SU-DHL-6 (cell line): Measurements from ENCODE around the gene MNX1.

Experiments used
- H2AFZ ChIP-seq: fragments of 200-600 bp; sonication (generic); 2 replicates; pipeline ENCODE4 v1.6.1; 2014; ENCODE audit warnings: low read depth, mild to moderate bottlenecking, moderate library complexity, mixed read lengths, antibody characterized with exemption, low read length; ENCODE audit not compliant: severe bottlenecking
- H3F3A ChIP-seq: fragments of 200-600 bp; shearing (Covaris generic); 2 replicates; pipeline ENCODE4 v1.6.0; 2016; ENCODE audit warnings: antibody characterized with exemption, mild to moderate bottlenecking; ENCODE audit not compliant: insufficient read depth
- H3K27ac ChIP-seq: fragments of 200-600 bp; sonication (generic); 2 replicates; pipeline ENCODE4 v1.5.1; 2016; ENCODE audit warnings: low read depth, mild to moderate bottlenecking, low read length, moderate library complexity, mixed read lengths
- H3K27me3 ChIP-seq: fragments of 200-600 bp; sonication (generic), shearing (Covaris generic); 2 replicates; pipeline ENCODE4 v1.6.0; 2014; ENCODE audit warnings: mild to moderate bottlenecking, low read length
- H3K36me3 ChIP-seq: fragments of 200-600 bp; sonication (generic); 2 replicates; pipeline ENCODE4 v1.6.1; 2014; ENCODE audit warnings: mild to moderate bottlenecking, low read length, mixed read lengths
- H3K4me2 ChIP-seq: fragments of 300-600, 200-600 bp; shearing (Covaris generic), sonication (generic); 2 replicates; pipeline ENCODE4 v1.6.0; 2014; ENCODE audit warnings: low read length, low read depth, mild to moderate bottlenecking; ENCODE audit not compliant: poor library complexity, severe bottlenecking
- H3K4me3 ChIP-seq: fragments of 200-600 bp; sonication (generic); 2 replicates; pipeline ENCODE4 v1.5.1; 2014; ENCODE audit warnings: antibody characterized with exemption, low read length, mild to moderate bottlenecking, mixed read lengths; ENCODE audit not compliant: insufficient read depth, poor library complexity, severe bottlenecking
- H3K79me2 ChIP-seq: fragments of 200-600 bp; sonication (generic); 2 replicates; pipeline ENCODE4 v1.6.1; 2014; ENCODE audit warnings: mild to moderate bottlenecking, low read length, moderate library complexity; ENCODE audit not compliant: insufficient read depth
- H3K9ac ChIP-seq: fragments of 200-600 bp; sonication (generic); 2 replicates; pipeline ENCODE4 v1.7.0; 2014; ENCODE audit warnings: mild to moderate bottlenecking, low read length
- H3K9me2 ChIP-seq: fragments of 200-600 bp; sonication (generic); replicated peaks from 2 replicates; pipeline ENCODE4 v1.6.1; 2014; ENCODE audit warnings: low read length; ENCODE audit not compliant: insufficient read depth
- H3K9me3 ChIP-seq: fragments of 200-600 bp; sonication (generic); 2 replicates; pipeline ENCODE4 v1.6.1; 2014; ENCODE audit warnings: low read length, mixed read lengths; ENCODE audit not compliant: insufficient read depth
- H4K20me1 ChIP-seq: fragments of 200-600 bp; sonication (generic); 2 replicates; pipeline ENCODE4 v1.6.1; 2014; ENCODE audit warnings: low read depth, mild to moderate bottlenecking, antibody characterized with exemption, low read length, moderate library complexity, mixed read lengths
- EZH2phosphoT487 ChIP-seq: fragments of 200-600 bp; sonication (generic), shearing (Covaris generic); conservative IDR thresholded peaks from 2 replicates; pipeline ENCODE4 v1.6.1; 2018; ENCODE audit warnings: mild to moderate bottlenecking, antibody characterized with exemption, low read length, moderate library complexity, mixed read lengths
- TF ChIP-seq, protein P1 (sequence below): fragments of 200-600 bp; sonication (generic); IDR thresholded peaks from one replicate; pipeline ENCODE4 v1.5.1; 2017; ENCODE audit warnings: antibody characterized with exemption, mild to moderate bottlenecking, low read length, moderate library complexity; ENCODE audit not compliant: insufficient read depth, poor library complexity, severe bottlenecking

MNX1 gene

DNA sequence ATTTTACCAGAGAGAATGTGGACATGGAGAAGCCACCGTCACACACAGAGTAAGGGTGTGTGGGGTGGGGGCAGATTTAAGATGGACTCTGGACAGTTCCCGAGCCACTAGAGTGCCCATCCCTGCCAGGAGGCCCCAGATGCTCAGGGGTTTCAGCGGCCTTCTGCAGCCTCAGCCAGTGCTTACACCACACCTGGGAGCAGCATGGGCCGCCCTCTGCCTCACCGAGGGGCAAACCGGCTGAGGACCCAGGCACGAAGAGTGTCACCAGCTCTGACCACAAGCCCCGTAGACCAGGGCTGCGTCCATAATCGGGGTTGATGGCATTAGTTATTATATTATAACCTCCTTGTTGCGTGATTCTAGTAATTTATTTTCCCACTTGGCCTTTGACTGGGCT is 6.7 kb upstream of the MNX1 start:
- H3K4me3 ChIP-seq: no peak overlapping the region
- H3K27ac ChIP-seq: no peak overlapping the region
- H4K20me1 ChIP-seq: no peaks in the 10 kb centered on the region
- no peak overlapping the region for H2AFZ ChIP-seq
- H3K27me3 ChIP-seq: no peaks in the 10 kb centered on the region
- H3K79me2 ChIP-seq: no peaks in the 10 kb centered on the region
- TF ChIP-seq, protein P1, sequence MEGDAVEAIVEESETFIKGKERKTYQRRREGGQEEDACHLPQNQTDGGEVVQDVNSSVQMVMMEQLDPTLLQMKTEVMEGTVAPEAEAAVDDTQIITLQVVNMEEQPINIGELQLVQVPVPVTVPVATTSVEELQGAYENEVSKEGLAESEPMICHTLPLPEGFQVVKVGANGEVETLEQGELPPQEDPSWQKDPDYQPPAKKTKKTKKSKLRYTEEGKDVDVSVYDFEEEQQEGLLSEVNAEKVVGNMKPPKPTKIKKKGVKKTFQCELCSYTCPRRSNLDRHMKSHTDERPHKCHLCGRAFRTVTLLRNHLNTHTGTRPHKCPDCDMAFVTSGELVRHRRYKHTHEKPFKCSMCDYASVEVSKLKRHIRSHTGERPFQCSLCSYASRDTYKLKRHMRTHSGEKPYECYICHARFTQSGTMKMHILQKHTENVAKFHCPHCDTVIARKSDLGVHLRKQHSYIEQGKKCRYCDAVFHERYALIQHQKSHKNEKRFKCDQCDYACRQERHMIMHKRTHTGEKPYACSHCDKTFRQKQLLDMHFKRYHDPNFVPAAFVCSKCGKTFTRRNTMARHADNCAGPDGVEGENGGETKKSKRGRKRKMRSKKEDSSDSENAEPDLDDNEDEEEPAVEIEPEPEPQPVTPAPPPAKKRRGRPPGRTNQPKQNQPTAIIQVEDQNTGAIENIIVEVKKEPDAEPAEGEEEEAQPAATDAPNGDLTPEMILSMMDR: no peak
- TF ChIP-seq EZH2phosphoT487: no peak
- no peaks in the 10 kb centered on the region for H3K36me3 ChIP-seq
- H3F3A ChIP-seq: no peaks in the 10 kb centered on the region
- H3K9me2 ChIP-seq: no peaks in the 10 kb centered on the region
- H3K9me3 ChIP-seq: no peaks in the 10 kb centered on the region
- H3K4me2 ChIP-seq: no peak overlapping the region
- no peak overlapping the region for H3K9ac ChIP-seq

- no peaks in the 10 kb centered on the region for H3F3A ChIP-seq
- TF ChIP-seq, protein P1: no peak
- TF ChIP-seq EZH2phosphoT487: no peak
- H3K4me2 ChIP-seq: no peak overlapping the region
- H3K9me3 ChIP-seq: no peaks in the 10 kb centered on the region
- no peak overlapping the region for H2AFZ ChIP-seq
- H3K27ac ChIP-seq: no peak overlapping the region
- H3K79me2 ChIP-seq: no peaks in the 10 kb centered on the region
- no peaks in the 10 kb centered on the region for H4K20me1 ChIP-seq
- H3K4me3 ChIP-seq: no peak overlapping the region
- H3K27me3 ChIP-seq: no peaks in the 10 kb centered on the region
- no peak overlapping the region for H3K9ac ChIP-seq
- no peaks in the 10 kb centered on the region for H3K9me2 ChIP-seq
- no peaks in the 10 kb centered on the region for H3K36me3 ChIP-seq
These were observed 6.0 kb upstream of the MNX1 start for GRCh38 chr7:157016352-157017041.

DNA sequence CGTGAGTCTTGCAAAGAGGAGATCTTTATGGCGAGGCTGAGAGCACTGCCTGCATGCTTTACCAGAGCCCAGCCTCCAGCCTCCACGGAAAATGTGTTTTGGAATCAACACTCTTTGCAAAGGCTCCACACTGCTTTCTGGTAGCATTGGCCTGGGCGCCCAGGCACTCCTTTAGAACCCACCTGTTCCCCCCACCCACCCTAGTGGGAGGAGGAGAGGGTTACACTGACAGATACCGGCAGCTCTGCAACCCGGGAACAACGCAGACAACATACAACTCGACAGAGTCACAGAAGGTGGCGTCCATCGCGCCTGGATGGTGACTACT is 5.5 kb upstream of the MNX1 start:
- no peaks in the 10 kb centered on the region for H3K9me3 ChIP-seq
- no peaks in the 10 kb centered on the region for H3K79me2 ChIP-seq
- H3K9ac ChIP-seq: no peak overlapping the region
- H2AFZ ChIP-seq: no peak overlapping the region
- no peaks in the 10 kb centered on the region for H3K9me2 ChIP-seq
- no peaks in the 10 kb centered on the region for H3K36me3 ChIP-seq
- no peaks in the 10 kb centered on the region for H3F3A ChIP-seq
- no peaks in the 10 kb centered on the region for H3K27me3 ChIP-seq
- no peaks in the 10 kb centered on the region for H4K20me1 ChIP-seq
- no peak for TF ChIP-seq EZH2phosphoT487
- TF ChIP-seq, protein P1: no peak
- no peak overlapping the region for H3K27ac ChIP-seq
- H3K4me2 ChIP-seq: no peak overlapping the region
- H3K4me3 ChIP-seq: no peak overlapping the region
